ENCODE measurements around the gene EDN1.

EDN1 gene

GRCh38 chr6:12271594-12271993, 18.6 kb upstream of the EDN1 start:
- no peaks in the 10 kb centered on the region for H3K36me3 ChIP-seq (ENCODE audit: control insufficient read depth, insufficient read depth, low read length)
- no peaks in the 10 kb centered on the region for H3K27me3 ChIP-seq (ENCODE audit: control insufficient read depth, insufficient read depth, low read length)
- H3K4me3 ChIP-seq (ENCODE audit: low read depth, low read length): no peak overlapping the region
- no peaks in the 10 kb centered on the region for H3K4me1 ChIP-seq (ENCODE audit: control insufficient read depth, insufficient read depth, low read length)
- H3K9me3 ChIP-seq (ENCODE audit: control insufficient read depth, insufficient read depth, low read depth, low read length): peaks cover 5% of the 10 kb centered on the region; the same call in 1 of the 2 replicates
- H3K27ac ChIP-seq (ENCODE audit: low read depth, low read length): no peak overlapping the region
- H3K9ac ChIP-seq (ENCODE audit: low read length): no peak overlapping the region

GRCh38 chr6:12271997-12272396, 18.2 kb upstream of the EDN1 start:
- peaks cover 5% of the 10 kb centered on the region; the same call in 1 of the 2 replicates for H3K9me3 ChIP-seq (ENCODE audit: control insufficient read depth, insufficient read depth, low read depth, low read length)
- no peaks in the 10 kb centered on the region for H3K27me3 ChIP-seq (ENCODE audit: control insufficient read depth, insufficient read depth, low read length)
- H3K4me1 ChIP-seq (ENCODE audit: control insufficient read depth, insufficient read depth, low read length): no peaks in the 10 kb centered on the region
- no peak overlapping the region for H3K4me3 ChIP-seq (ENCODE audit: low read depth, low read length)
- no peaks in the 10 kb centered on the region for H3K36me3 ChIP-seq (ENCODE audit: control insufficient read depth, insufficient read depth, low read length)
- no peak overlapping the region for H3K9ac ChIP-seq (ENCODE audit: low read length)
- no peak overlapping the region for H3K27ac ChIP-seq (ENCODE audit: low read depth, low read length)

- Histone ChIP-seq H3K36me3 (ENCODE audit: control insufficient read depth, insufficient read depth, low read length) (no peaks in the 10 kb centered on the region), H3K9ac (ENCODE audit: low read length) (no peak overlapping the region), H3K27me3 (ENCODE audit: control insufficient read depth, insufficient read depth, low read length) (no peaks in the 10 kb centered on the region), H3K4me1 (ENCODE audit: control insufficient read depth, insufficient read depth, low read length) (no peaks in the 10 kb centered on the region), H3K27ac (ENCODE audit: low read depth, low read length) (no peak overlapping the region), H3K4me3 (ENCODE audit: low read depth, low read length) (no peak overlapping the region), H3K9me3 (ENCODE audit: control insufficient read depth, insufficient read depth, low read depth, low read length) (peaks cover 5% of the 10 kb centered on the region; the same call in 1 of the 2 replicates)
Measured at GRCh38 chr6:12275107-12275506, 15.1 kb upstream of the EDN1 start.

- H3K27ac ChIP-seq (ENCODE audit: low read depth, low read length): no peak overlapping the region
- no peaks in the 10 kb centered on the region for H3K27me3 ChIP-seq (ENCODE audit: control insufficient read depth, insufficient read depth, low read length)
- no peaks in the 10 kb centered on the region for H3K9me3 ChIP-seq (ENCODE audit: control insufficient read depth, insufficient read depth, low read depth, low read length)
- no peaks in the 10 kb centered on the region for H3K4me1 ChIP-seq (ENCODE audit: control insufficient read depth, insufficient read depth, low read length)
- H3K4me3 ChIP-seq (ENCODE audit: low read depth, low read length): no peak overlapping the region
- H3K9ac ChIP-seq (ENCODE audit: low read length): no peak overlapping the region
- H3K36me3 ChIP-seq (ENCODE audit: control insufficient read depth, insufficient read depth, low read length): no peaks in the 10 kb centered on the region
Measured at GRCh38 chr6:12276930-12277315, 13.2 kb upstream of the EDN1 start.

GRCh38 chr6:12277386-12277785, 12.8 kb upstream of the EDN1 start:
- Histone ChIP-seq H3K9me3 (ENCODE audit: control insufficient read depth, insufficient read depth, low read depth, low read length) (no peaks in the 10 kb centered on the region), H3K36me3 (ENCODE audit: control insufficient read depth, insufficient read depth, low read length) (no peaks in the 10 kb centered on the region), H3K27me3 (ENCODE audit: control insufficient read depth, insufficient read depth, low read length) (no peaks in the 10 kb centered on the region), H3K4me1 (ENCODE audit: control insufficient read depth, insufficient read depth, low read length) (no peaks in the 10 kb centered on the region), H3K9ac (ENCODE audit: low read length) (no peak overlapping the region), H3K4me3 (ENCODE audit: low read depth, low read length) (no peak overlapping the region), H3K27ac (ENCODE audit: low read depth, low read length) (no peak overlapping the region)

GRCh38 chr6:12278915-12279314, 11.2 kb upstream of the EDN1 start:
- Histone ChIP-seq H3K9me3 (ENCODE audit: control insufficient read depth, insufficient read depth, low read depth, low read length) (no peaks in the 10 kb centered on the region), H3K27ac (ENCODE audit: low read depth, low read length) (no peak overlapping the region), H3K9ac (ENCODE audit: low read length) (no peak overlapping the region), H3K27me3 (ENCODE audit: control insufficient read depth, insufficient read depth, low read length) (no peaks in the 10 kb centered on the region), H3K4me1 (ENCODE audit: control insufficient read depth, insufficient read depth, low read length) (no peaks in the 10 kb centered on the region), H3K36me3 (ENCODE audit: control insufficient read depth, insufficient read depth, low read length) (no peaks in the 10 kb centered on the region), H3K4me3 (ENCODE audit: low read depth, low read length) (no peak overlapping the region)

- H3K4me3 ChIP-seq (ENCODE audit: low read depth, low read length): no peak overlapping the region
- H3K27me3 ChIP-seq (ENCODE audit: control insufficient read depth, insufficient read depth, low read length): no peaks in the 10 kb centered on the region
- H3K9ac ChIP-seq (ENCODE audit: low read length): no peak overlapping the region
- H3K27ac ChIP-seq (ENCODE audit: low read depth, low read length): no peak overlapping the region
- no peaks in the 10 kb centered on the region for H3K4me1 ChIP-seq (ENCODE audit: control insufficient read depth, insufficient read depth, low read length)
- no peaks in the 10 kb centered on the region for H3K9me3 ChIP-seq (ENCODE audit: control insufficient read depth, insufficient read depth, low read depth, low read length)
- no peaks in the 10 kb centered on the region for H3K36me3 ChIP-seq (ENCODE audit: control insufficient read depth, insufficient read depth, low read length)
Measured at GRCh38 chr6:12279322-12280091, 10.7 kb upstream of the EDN1 start.

GRCh38 chr6:12280458-12280857, 9.7 kb upstream of the EDN1 start:
- H3K27ac ChIP-seq (ENCODE audit: low read depth, low read length): no peak overlapping the region
- no peak overlapping the region for H3K4me3 ChIP-seq (ENCODE audit: low read depth, low read length)
- H3K9me3 ChIP-seq (ENCODE audit: control insufficient read depth, insufficient read depth, low read depth, low read length): no peaks in the 10 kb centered on the region
- H3K4me1 ChIP-seq (ENCODE audit: control insufficient read depth, insufficient read depth, low read length): no peaks in the 10 kb centered on the region
- no peaks in the 10 kb centered on the region for H3K36me3 ChIP-seq (ENCODE audit: control insufficient read depth, insufficient read depth, low read length)
- no peaks in the 10 kb centered on the region for H3K27me3 ChIP-seq (ENCODE audit: control insufficient read depth, insufficient read depth, low read length)
- H3K9ac ChIP-seq (ENCODE audit: low read length): no peak overlapping the region

- no peak overlapping the region for H3K27ac ChIP-seq (ENCODE audit: low read depth, low read length)
- H3K36me3 ChIP-seq (ENCODE audit: control insufficient read depth, insufficient read depth, low read length): no peaks in the 10 kb centered on the region
- H3K4me3 ChIP-seq (ENCODE audit: low read depth, low read length): no peak overlapping the region
- no peaks in the 10 kb centered on the region for H3K9me3 ChIP-seq (ENCODE audit: control insufficient read depth, insufficient read depth, low read depth, low read length)
- no peaks in the 10 kb centered on the region for H3K27me3 ChIP-seq (ENCODE audit: control insufficient read depth, insufficient read depth, low read length)
- H3K9ac ChIP-seq (ENCODE audit: low read length): no peak overlapping the region
- no peaks in the 10 kb centered on the region for H3K4me1 ChIP-seq (ENCODE audit: control insufficient read depth, insufficient read depth, low read length)
Measured at GRCh38 chr6:12280902-12281301, 9.3 kb upstream of the EDN1 start.

GRCh38 chr6:12283904-12284303, 6.3 kb upstream of the EDN1 start:
- Histone ChIP-seq H3K9me3 (ENCODE audit: control insufficient read depth, insufficient read depth, low read depth, low read length) (no peaks in the 10 kb centered on the region), H3K4me3 (ENCODE audit: low read depth, low read length) (no peak overlapping the region), H3K9ac (ENCODE audit: low read length) (no peak overlapping the region), H3K27ac (ENCODE audit: low read depth, low read length) (no peak overlapping the region), H3K27me3 (ENCODE audit: control insufficient read depth, insufficient read depth, low read length) (no peaks in the 10 kb centered on the region), H3K4me1 (ENCODE audit: control insufficient read depth, insufficient read depth, low read length) (peaks cover 5% of the 10 kb centered on the region; the same call in 1 of the 2 replicates), H3K36me3 (ENCODE audit: control insufficient read depth, insufficient read depth, low read length) (no peaks in the 10 kb centered on the region)

GRCh38 chr6:12286373-12287110, 3.6 kb upstream of the EDN1 start:
- H3K36me3 ChIP-seq (ENCODE audit: control insufficient read depth, insufficient read depth, low read length): no peaks in the 10 kb centered on the region
- no peak overlapping the region for H3K9ac ChIP-seq (ENCODE audit: low read length)
- peaks cover 19% of the 10 kb centered on the region for H3K27me3 ChIP-seq (ENCODE audit: control insufficient read depth, insufficient read depth, low read length)
- no peak overlapping the region for H3K27ac ChIP-seq (ENCODE audit: low read depth, low read length)
- H3K4me3 ChIP-seq (ENCODE audit: low read depth, low read length): no peak overlapping the region
- no peaks in the 10 kb centered on the region for H3K9me3 ChIP-seq (ENCODE audit: control insufficient read depth, insufficient read depth, low read depth, low read length)
- peaks cover 15% of the 10 kb centered on the region for H3K4me1 ChIP-seq (ENCODE audit: control insufficient read depth, insufficient read depth, low read length)

Measured in HUES6 (cell line).